HFFc6 (cell line): ENCODE data around the gene SLC16A10. TPM values are rescaled to one million over a fixed set of nuclear protein-coding genes. Genes with fewer than 3 reads are reported as not detected.
"Not testable (repeated sequence)": the region's sequence is repeated elsewhere in the genome, so short reads cannot be mapped to it uniquely, and the experiment has no call there.

Source experiments
- DNase-seq: peaks from one replicate; pipeline ENCODE4 v3.0.0-alpha.2; 2018
- H3K27ac Mint-ChIP-seq: 2 replicates; pipeline ENCODE4 v1.8.0; 2020; ENCODE audit warnings: mild to moderate bottlenecking, mixed read lengths
- H3K27me3 Mint-ChIP-seq: 2 replicates; pipeline ENCODE4 v1.8.0; 2021; ENCODE audit warnings: mild to moderate bottlenecking, moderate library complexity, mixed read lengths; ENCODE audit not compliant: insufficient read depth
- H3K36me3 Mint-ChIP-seq: 2 replicates; pipeline ENCODE4 v1.8.0; 2021; ENCODE audit warnings: low read depth, mixed read lengths
- H3K4me1 Mint-ChIP-seq: 2 replicates; pipeline ENCODE4 v1.8.0; 2020; ENCODE audit warnings: low read depth, mixed read lengths
- H3K4me3 Mint-ChIP-seq: 2 replicates; pipeline ENCODE4 v1.8.0; 2020; ENCODE audit warnings: mild to moderate bottlenecking, moderate library complexity, mixed read lengths
- H3K9me3 Mint-ChIP-seq: 2 replicates; pipeline ENCODE4 v1.8.0; 2020; ENCODE audit warnings: mild to moderate bottlenecking, mixed read lengths
- total RNA-seq, 6 experiments: library from RNA; stranded (reverse); fragmentation: NEBNext Ultra II Directional; extraction: Animal tissue kit (Norgen Biotek cat#: 25700); gene quantifications; 2 replicates in 1 of 6; 3 replicates in 5 of 6; pipeline ENCODE4 v1.2.3, GENCODE V29; 2021
- TF ChIP-seq, protein P1 (sequence below): fragments of 200-600 bp; sonication (generic); IDR thresholded peaks from 2 replicates; pipeline ENCODE4 v1.5.0; 2021; ENCODE audit warnings: antibody characterized with exemption, mild to moderate bottlenecking

SLC16A10 gene
- total RNA-seq, 6 experiments from 2014 or later: not detected

DNA sequence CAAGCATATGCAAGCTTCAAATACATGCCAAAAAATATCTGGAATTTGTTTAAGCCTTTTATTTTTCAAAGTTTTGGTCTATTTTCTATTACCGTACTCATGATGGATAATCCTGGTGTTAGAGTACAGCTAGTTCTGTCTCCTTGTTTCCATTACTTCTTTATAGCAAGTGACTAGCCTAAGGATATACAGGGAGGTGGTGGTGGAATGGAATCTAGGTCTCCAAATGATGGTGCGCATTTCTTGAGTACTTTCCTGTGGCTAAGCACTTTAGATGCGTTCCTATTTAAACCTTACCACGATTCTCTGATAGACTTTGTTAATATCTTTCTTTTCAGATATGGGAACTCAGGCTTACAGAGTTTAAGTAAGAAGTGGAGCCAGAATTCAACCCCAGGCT is 3.5 kb downstream of the SLC16A10 start:
- TF ChIP-seq, protein P1, sequence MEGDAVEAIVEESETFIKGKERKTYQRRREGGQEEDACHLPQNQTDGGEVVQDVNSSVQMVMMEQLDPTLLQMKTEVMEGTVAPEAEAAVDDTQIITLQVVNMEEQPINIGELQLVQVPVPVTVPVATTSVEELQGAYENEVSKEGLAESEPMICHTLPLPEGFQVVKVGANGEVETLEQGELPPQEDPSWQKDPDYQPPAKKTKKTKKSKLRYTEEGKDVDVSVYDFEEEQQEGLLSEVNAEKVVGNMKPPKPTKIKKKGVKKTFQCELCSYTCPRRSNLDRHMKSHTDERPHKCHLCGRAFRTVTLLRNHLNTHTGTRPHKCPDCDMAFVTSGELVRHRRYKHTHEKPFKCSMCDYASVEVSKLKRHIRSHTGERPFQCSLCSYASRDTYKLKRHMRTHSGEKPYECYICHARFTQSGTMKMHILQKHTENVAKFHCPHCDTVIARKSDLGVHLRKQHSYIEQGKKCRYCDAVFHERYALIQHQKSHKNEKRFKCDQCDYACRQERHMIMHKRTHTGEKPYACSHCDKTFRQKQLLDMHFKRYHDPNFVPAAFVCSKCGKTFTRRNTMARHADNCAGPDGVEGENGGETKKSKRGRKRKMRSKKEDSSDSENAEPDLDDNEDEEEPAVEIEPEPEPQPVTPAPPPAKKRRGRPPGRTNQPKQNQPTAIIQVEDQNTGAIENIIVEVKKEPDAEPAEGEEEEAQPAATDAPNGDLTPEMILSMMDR: no peak
- Mint-ChIP-seq H3K27ac (no peak overlapping the region), H3K36me3 (no peaks in the 10 kb centered on the region), H3K9me3 (no peaks in the 10 kb centered on the region), H3K4me1 (peaks cover 14% of the 10 kb centered on the region), H3K27me3 (peaks cover 49% of the 10 kb centered on the region), H3K4me3 (no peak overlapping the region)
- no peak for DNase-seq

DNA sequence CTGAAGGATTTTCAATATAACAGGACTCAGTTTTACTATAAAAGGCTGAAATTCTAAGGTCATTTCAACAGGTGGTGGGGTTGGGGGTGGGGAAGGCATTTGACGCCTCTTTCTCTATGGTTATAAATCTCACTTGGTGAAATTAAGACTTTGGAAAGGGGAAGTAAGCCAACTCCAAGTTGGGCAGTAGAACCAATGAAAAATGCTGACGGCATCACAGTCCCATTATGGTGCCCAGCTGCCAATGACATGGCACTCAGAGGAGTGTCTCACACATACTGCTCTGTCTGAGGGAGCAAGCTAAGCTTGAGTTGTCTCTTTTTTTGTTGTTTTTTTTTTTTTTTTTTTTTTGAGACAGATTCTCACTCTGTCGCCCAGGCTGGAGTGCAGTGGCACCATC is 4.7 kb downstream of the SLC16A10 start:
- H3K4me3 Mint-ChIP-seq: no peak overlapping the region
- no peak for DNase-seq
- H3K36me3 Mint-ChIP-seq: no peaks in the 10 kb centered on the region
- no peak overlapping the region for H3K27ac Mint-ChIP-seq
- TF ChIP-seq, protein P1: no peak
- H3K4me1 Mint-ChIP-seq: peaks cover 9% of the 10 kb centered on the region
- peaks cover 43% of the 10 kb centered on the region for H3K27me3 Mint-ChIP-seq
- no peaks in the 10 kb centered on the region for H3K9me3 Mint-ChIP-seq

DNA sequence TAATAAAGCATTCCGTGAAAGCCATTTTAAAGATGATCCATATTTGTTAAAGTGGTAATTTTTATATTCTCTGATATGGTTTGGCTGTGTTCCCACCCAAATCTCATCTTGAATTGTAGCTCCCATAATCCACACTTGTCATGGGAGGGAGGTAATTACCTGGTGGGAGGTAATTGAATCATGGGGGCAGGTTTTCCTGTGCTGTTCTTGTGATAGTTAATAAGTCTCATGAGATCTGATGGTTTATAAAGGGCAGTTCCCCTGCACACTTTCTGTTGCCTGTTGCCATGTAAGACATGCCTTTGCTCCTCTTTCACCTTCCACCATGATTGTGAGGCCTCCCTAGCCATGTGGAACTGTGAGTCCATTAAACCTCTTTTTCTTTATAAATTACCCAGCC is 8.2 kb downstream of the SLC16A10 start:
- not testable (repeated sequence) for H3K4me1 Mint-ChIP-seq, DNase-seq
- peaks cover 29% of the 10 kb centered on the region for H3K27me3 Mint-ChIP-seq

DNA sequence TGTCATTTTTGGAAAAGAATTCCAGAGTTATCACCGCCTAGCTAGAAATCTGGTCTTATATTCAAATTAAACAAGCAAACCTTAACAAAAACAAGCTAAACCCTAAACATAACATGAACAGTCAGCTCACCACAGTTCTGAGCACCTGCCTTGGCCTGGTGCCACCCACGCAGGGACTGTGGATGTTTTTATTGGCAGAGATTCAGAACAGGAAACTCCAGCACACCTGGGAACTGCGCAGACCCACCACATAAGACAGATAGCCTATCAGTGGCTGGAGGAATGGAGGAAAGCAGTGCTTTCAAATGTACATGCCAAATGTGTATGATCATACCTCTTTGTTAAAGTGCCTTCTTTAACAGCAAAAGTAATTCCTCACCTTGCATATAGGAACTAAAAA is 8.9 kb downstream of the SLC16A10 start:
- Mint-ChIP-seq H3K4me1 (no peaks in the 10 kb centered on the region), H3K4me3 (no peak overlapping the region), H3K36me3 (no peaks in the 10 kb centered on the region), H3K27ac (no peak overlapping the region), H3K27me3 (peaks cover 26% of the 10 kb centered on the region), H3K9me3 (no peaks in the 10 kb centered on the region)
- TF ChIP-seq, protein P1: no peak
- DNase-seq: no peak

More for the DNA sequence above, 8.2 kb downstream of the SLC16A10 start:
- not testable (repeated sequence) for H3K27ac Mint-ChIP-seq, H3K4me3 Mint-ChIP-seq, H3K9me3 Mint-ChIP-seq, H3K36me3 Mint-ChIP-seq

DNA sequence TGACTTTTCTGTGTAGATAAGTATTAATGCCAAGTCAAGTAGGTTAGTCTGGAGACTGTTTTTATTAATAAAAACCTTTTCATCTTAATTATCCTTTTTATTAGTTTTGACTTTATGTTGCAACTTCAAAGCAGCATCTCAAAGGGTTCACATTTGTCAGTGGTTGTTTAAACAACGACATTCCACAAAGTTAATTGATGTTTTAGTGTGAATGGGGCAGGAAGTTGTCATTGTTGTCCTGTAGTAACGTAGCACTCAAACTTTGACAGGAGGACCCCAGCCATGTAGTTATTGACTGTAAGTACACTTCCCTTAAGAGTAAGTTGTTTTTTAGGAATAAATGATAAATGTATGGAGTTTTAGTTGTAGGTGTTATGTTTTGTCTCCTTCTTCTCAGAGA is 11.3 kb downstream of the SLC16A10 start:
- no peaks in the 10 kb centered on the region for H3K9me3 Mint-ChIP-seq
- DNase-seq: no peak
- H3K36me3 Mint-ChIP-seq: no peaks in the 10 kb centered on the region
- H3K27me3 Mint-ChIP-seq: peaks cover 15% of the 10 kb centered on the region
- H3K4me3 Mint-ChIP-seq: no peak overlapping the region
- H3K27ac Mint-ChIP-seq: no peak overlapping the region
- no peaks in the 10 kb centered on the region for H3K4me1 Mint-ChIP-seq
- TF ChIP-seq, protein P1: no peak

DNA sequence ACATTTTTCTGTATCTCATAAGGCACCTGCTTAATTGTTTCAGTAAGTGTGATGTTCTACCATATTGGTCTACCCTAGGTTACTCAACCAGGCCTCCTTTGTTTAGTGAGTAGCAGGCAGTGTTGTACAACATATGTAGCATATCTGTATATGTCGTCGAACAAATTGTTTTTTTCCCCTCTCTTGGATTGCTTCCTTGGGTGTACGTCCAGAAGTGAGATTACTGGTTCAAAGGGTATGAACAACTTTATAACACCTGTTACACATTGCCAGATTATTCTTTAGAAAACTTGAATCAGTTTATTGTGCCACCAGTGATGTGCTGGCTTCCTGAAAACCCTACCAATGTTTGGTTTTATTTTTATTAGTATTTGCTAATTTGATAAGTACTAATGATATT is 14.7 kb downstream of the SLC16A10 start:
- peaks cover 7% of the 10 kb centered on the region; the same call in 1 of the 2 replicates for H3K4me1 Mint-ChIP-seq
- H3K9me3 Mint-ChIP-seq: peaks cover 1% of the 10 kb centered on the region; the same call in 1 of the 2 replicates
- no peak overlapping the region for H3K27ac Mint-ChIP-seq
- no peak for DNase-seq
- peaks cover 13% of the 10 kb centered on the region for H3K27me3 Mint-ChIP-seq
- no peak overlapping the region for H3K4me3 Mint-ChIP-seq
- TF ChIP-seq, protein P1: no peak
- H3K36me3 Mint-ChIP-seq: no peaks in the 10 kb centered on the region
